ENCODE results near the gene MCTP2. TPM values are rescaled to one million over a fixed set of nuclear protein-coding genes. Genes with fewer than 3 reads are reported as not detected.

MCTP2 gene
- total and polyA plus RNA-seq, 2 of the 8 experiments (the other 6 are each of a cell fraction or from before 2014, with no cell fraction given), result 3.4 to 4.5 TPM

DNA sequence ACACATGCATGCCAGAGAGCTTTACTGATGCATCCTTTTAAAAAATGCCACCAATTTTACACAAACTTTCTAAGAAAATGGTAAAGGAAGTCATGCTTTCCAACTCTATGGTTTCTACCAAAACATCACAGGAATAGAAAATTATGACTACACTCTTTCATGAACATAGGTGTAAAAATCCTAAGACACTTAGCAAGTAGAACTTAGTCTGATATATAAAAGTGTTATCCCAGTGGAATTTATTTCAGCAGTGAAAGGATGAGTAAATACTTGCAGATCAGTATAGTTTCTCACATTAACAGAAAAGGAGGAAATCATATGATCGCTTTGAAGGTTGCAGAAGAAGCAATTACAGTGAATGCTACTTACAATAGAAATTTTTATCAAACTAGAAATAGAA lies 43.4 kb downstream of the MCTP2 start:
- no peak overlapping the region for H3K4me3 ChIP-seq (ENCODE audit: extremely low read depth in 1 of 4, insufficient read depth in 2 of 4, low read depth in 3 of 4, low read length in 4 of 4)
- H3K4ac ChIP-seq (replicated peaks; ENCODE audit: insufficient read length, low read depth, low read length), result no peak overlapping the region
- H4K91ac ChIP-seq (replicated peaks; ENCODE audit: insufficient read length, low read length), result no peak overlapping the region
- H3K18ac ChIP-seq (ENCODE audit: extremely low read depth, low read length), result no peak overlapping the region
- no peaks in the 10 kb centered on the region for H3K4me1 ChIP-seq (replicated peaks in 1 of 4; ENCODE audit: control insufficient read depth in 3 of 4, insufficient read depth in 4 of 4, low read length in 3 of 4)
- H3K23me2 ChIP-seq (ENCODE audit: low read depth, low read length), result no peaks in the 10 kb centered on the region
- no peak overlapping the region for H4K8ac ChIP-seq (ENCODE audit: extremely low read depth, insufficient read depth, low read length)
- H3K14ac ChIP-seq (ENCODE audit: insufficient read length), result no peak overlapping the region
- H2BK15ac ChIP-seq (ENCODE audit: low read length), result no peak overlapping the region
- no peak overlapping the region for H2BK12ac ChIP-seq (ENCODE audit: low read depth, low read length)
- FAIRE-seq (no peak), DNase-seq (ENCODE audit: low read depth in 1 of 2, low spot score in 2 of 2) (no peak)
- no peak overlapping the region for H3K27ac ChIP-seq (ENCODE audit: low read depth, low read length)
- H3K36me3 ChIP-seq (ENCODE audit: control insufficient read depth in 2 of 4, insufficient read depth in 4 of 4, low read length in 3 of 4), result no peaks in the 10 kb centered on the region
- no peak overlapping the region for H3K56ac ChIP-seq (replicated peaks; ENCODE audit: insufficient read length, low read depth, low read length)
- H4K20me1 ChIP-seq (replicated peaks in 1 of 2; ENCODE audit: control insufficient read depth in 1 of 2, insufficient read depth in 2 of 2, low read length in 2 of 2), result no peaks in the 10 kb centered on the region
- no peaks in the 10 kb centered on the region; the same call in 1 of the 2 replicates for H3K79me1 ChIP-seq (ENCODE audit: low read depth, low read length)
- H3K79me2 ChIP-seq (ENCODE audit: control insufficient read depth in 1 of 2, insufficient read depth in 2 of 2, low read length in 2 of 2), result no peaks in the 10 kb centered on the region
- no peak overlapping the region for H3K4me2 ChIP-seq (ENCODE audit: insufficient read depth in 1 of 2, low read depth in 2 of 2, low read length in 2 of 2)
- H3K23ac ChIP-seq (ENCODE audit: insufficient read length), result no peak overlapping the region
- CTCF ChIA-PET (ENCODE audit: partially characterized antibody), result no interaction called here
- POLR2A ChIA-PET (ENCODE audit: partially characterized antibody), result no interaction called here
- 95% methylated on average over 1 of the region's 1 CpG; no CpG with 5 or more reads in 1 of the 2 experiments for WGBS, 2 experiments (ENCODE audit: extremely low coverage in 1 of 2, insufficient coverage in 1 of 2, insufficient read length in 1 of 2, insufficient replicate concordance in 2 of 2, low coverage in 1 of 2, low lambda C conversion rate in 2 of 2, missing lambda C conversion rate in 1 of 2)
- TF ChIP-seq POLR2AphosphoS5 (IDR thresholded peaks at IDR 0.05; ENCODE audit: low read depth, low read length) (no peak), USF2 (IDR thresholded peaks at IDR 0.05; ENCODE audit: low read length) (no peak), KDM1A (IDR thresholded peaks at IDR 0.05; ENCODE audit: borderline replicate concordance, low read length) (no peak), ASH2L (IDR thresholded peaks at IDR 0.05; ENCODE audit: low read length) (no peak), RBBP5 (IDR thresholded peaks at IDR 0.05; ENCODE audit: borderline replicate concordance, low read depth, low read length) (no peak), TCF12 (IDR thresholded peaks at IDR 0.05; ENCODE audit: low read depth, low read length) (no peak), EZH2 (IDR thresholded peaks at IDR 0.05; ENCODE audit: low read depth, low read length, severe bottlenecking) (no peak), BCL11A (IDR thresholded peaks at IDR 0.05; ENCODE audit: low read depth in 2 of 2, low read length in 2 of 2) (no peak), RNF2 (IDR thresholded peaks at IDR 0.05; ENCODE audit: borderline replicate concordance, low read depth, low read length, missing control alignments, poor library complexity, severe bottlenecking) (no peak), POLR2A (IDR thresholded peaks at IDR 0.05; ENCODE audit: control extremely low read depth in 1 of 2, low read depth in 2 of 2, low read length in 2 of 2) (no peak), MAX (IDR thresholded peaks at IDR 0.05) (no peak)
- TF ChIP-seq, protein P1, sequence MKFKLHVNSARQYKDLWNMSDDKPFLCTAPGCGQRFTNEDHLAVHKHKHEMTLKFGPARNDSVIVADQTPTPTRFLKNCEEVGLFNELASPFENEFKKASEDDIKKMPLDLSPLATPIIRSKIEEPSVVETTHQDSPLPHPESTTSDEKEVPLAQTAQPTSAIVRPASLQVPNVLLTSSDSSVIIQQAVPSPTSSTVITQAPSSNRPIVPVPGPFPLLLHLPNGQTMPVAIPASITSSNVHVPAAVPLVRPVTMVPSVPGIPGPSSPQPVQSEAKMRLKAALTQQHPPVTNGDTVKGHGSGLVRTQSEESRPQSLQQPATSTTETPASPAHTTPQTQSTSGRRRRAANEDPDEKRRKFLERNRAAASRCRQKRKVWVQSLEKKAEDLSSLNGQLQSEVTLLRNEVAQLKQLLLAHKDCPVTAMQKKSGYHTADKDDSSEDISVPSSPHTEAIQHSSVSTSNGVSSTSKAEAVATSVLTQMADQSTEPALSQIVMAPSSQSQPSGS (IDR thresholded peaks at IDR 0.05; ENCODE audit: low read length), result no peak
- H2BK20ac ChIP-seq (ENCODE audit: low read length), result no peak overlapping the region
- H2BK5ac ChIP-seq (ENCODE audit: low read depth, low read length), result no peak overlapping the region
- no peak overlapping the region for H4K5ac ChIP-seq (ENCODE audit: insufficient read length, low read depth, low read length)
- H3K9me3 ChIP-seq (ENCODE audit: insufficient read depth in 2 of 2, low read depth in 1 of 2, low read length in 1 of 2), result no peaks in the 10 kb centered on the region
- no peak overlapping the region for H2BK120ac ChIP-seq (replicated peaks; ENCODE audit: low read depth, low read length)
- no peak overlapping the region for H2AFZ ChIP-seq (ENCODE audit: low read length)
- H3K27me3 ChIP-seq (replicated peaks in 1 of 4; ENCODE audit: control insufficient read depth in 3 of 4, extremely low read depth in 1 of 4, insufficient read depth in 3 of 4, low read length in 3 of 4), result no peaks in the 10 kb centered on the region
- no peak overlapping the region for H3K9ac ChIP-seq (replicated peaks in 1 of 4; ENCODE audit: extremely low read depth in 1 of 4, low read depth in 3 of 4, low read length in 3 of 4)
- no peak overlapping the region for H2AK5ac ChIP-seq (ENCODE audit: low read depth, low read length)
